ENCODE measurements around the gene SECTM1.

Gene SECTM1

GRCh38 chr17:82281502-82282238, 51.9 kb downstream of the SECTM1 start:
- 88% methylated on average over 12 of the region's 22 CpGs for WGBS (ENCODE audit: insufficient coverage)

GRCh38 chr17:82281076-82281475, 52.5 kb downstream of the SECTM1 start:
- Histone ChIP-seq H3K4me1 (ENCODE audit: control extremely low read depth in 1 of 4, control insufficient read depth in 4 of 4, insufficient read depth in 4 of 4, low read length in 3 of 4) (peaks cover 0 to 18% (median 11%) of the 10 kb centered on the region in 4 experiments), H3K4me3 (ENCODE audit: control insufficient read depth in 1 of 7, extremely low read depth in 1 of 7, insufficient read depth in 4 of 7, low read depth in 2 of 7, low read length in 6 of 7) (no peak overlapping the region), H3K9me3 (ENCODE audit: control extremely low read depth in 1 of 5, control insufficient read depth in 4 of 5, insufficient read depth in 2 of 5, low read depth in 1 of 5, low read length in 4 of 5) (no peaks in the 10 kb centered on the region), H3K27ac (ENCODE audit: insufficient read depth in 1 of 2, low read depth in 1 of 2, low read length in 2 of 2, poor library complexity in 1 of 2, severe bottlenecking in 2 of 2) (no peak overlapping the region), H3K36me3 (ENCODE audit: control insufficient read depth in 4 of 4, insufficient read depth in 4 of 4, low read length in 3 of 4) (no peaks in the 10 kb centered on the region), H3K27me3 (replicated peaks in 2 of 5; ENCODE audit: control insufficient read depth in 4 of 5, insufficient read depth in 5 of 5, low read length in 4 of 5) (no peaks in the 10 kb centered on the region)
- ChIA-PET CTCF (interaction anchor here (1.1 kb wide), 1 partner anchor 11 kb away, joined by 3 read pairs; no protein-coding TSS in a partner anchor), POLR2A (interaction anchor here (1.6 kb wide), 1 partner anchor 11 kb away, joined by 7 read pairs; no protein-coding TSS in a partner anchor)
- no peak for DNase-seq
- WGBS (ENCODE audit: insufficient coverage) = 89% methylated on average over 5 of the region's 7 CpGs

More at GRCh38 chr17:82281502-82282238, 51.9 kb downstream of the SECTM1 start:
- Histone ChIP-seq H3K9me3 (ENCODE audit: control extremely low read depth in 1 of 5, control insufficient read depth in 4 of 5, insufficient read depth in 2 of 5, low read depth in 1 of 5, low read length in 4 of 5) (no peaks in the 10 kb centered on the region), H3K36me3 (ENCODE audit: control insufficient read depth in 4 of 4, insufficient read depth in 4 of 4, low read length in 3 of 4) (no peaks in the 10 kb centered on the region), H3K4me1 (ENCODE audit: control extremely low read depth in 1 of 4, control insufficient read depth in 4 of 4, insufficient read depth in 4 of 4, low read length in 3 of 4) (peaks cover 0 to 18% (median 11%) of the 10 kb centered on the region in 4 experiments), H3K4me3 (ENCODE audit: control insufficient read depth in 1 of 7, extremely low read depth in 1 of 7, insufficient read depth in 4 of 7, low read depth in 2 of 7, low read length in 6 of 7) (no peak overlapping the region), H3K27me3 (replicated peaks in 2 of 5; ENCODE audit: control insufficient read depth in 4 of 5, insufficient read depth in 5 of 5, low read length in 4 of 5) (no peaks in the 10 kb centered on the region), H3K27ac (ENCODE audit: insufficient read depth in 1 of 2, low read depth in 1 of 2, low read length in 2 of 2, poor library complexity in 1 of 2, severe bottlenecking in 2 of 2) (no peak overlapping the region)
- no peak for DNase-seq
- CTCF ChIA-PET = interaction anchor here (0.5 to 2.3 kb wide), 2 partner anchors 11 to 100 kb away, joined by 3 to 10 read pairs; no protein-coding TSS in a partner anchor
- POLR2A ChIA-PET = interaction anchor here (1.6 kb wide), 1 partner anchor 10 kb away, joined by 7 read pairs; no protein-coding TSS in a partner anchor

GRCh38 chr17:82280537-82280936, 53.0 kb downstream of the SECTM1 start:
- POLR2A ChIA-PET = interaction anchor here (1.6 kb wide), 1 partner anchor 11 kb away, joined by 7 read pairs; no protein-coding TSS in a partner anchor
- Histone ChIP-seq H3K27me3 (replicated peaks in 2 of 5; ENCODE audit: control insufficient read depth in 4 of 5, insufficient read depth in 5 of 5, low read length in 4 of 5) (no peaks in the 10 kb centered on the region), H3K4me3 (ENCODE audit: control insufficient read depth in 1 of 7, extremely low read depth in 1 of 7, insufficient read depth in 4 of 7, low read depth in 2 of 7, low read length in 6 of 7) (no peak overlapping the region), H3K9me3 (ENCODE audit: control extremely low read depth in 1 of 5, control insufficient read depth in 4 of 5, insufficient read depth in 2 of 5, low read depth in 1 of 5, low read length in 4 of 5) (no peaks in the 10 kb centered on the region), H3K36me3 (ENCODE audit: control insufficient read depth in 4 of 4, insufficient read depth in 4 of 4, low read length in 3 of 4) (no peaks in the 10 kb centered on the region), H3K27ac (ENCODE audit: insufficient read depth in 1 of 2, low read depth in 1 of 2, low read length in 2 of 2, poor library complexity in 1 of 2, severe bottlenecking in 2 of 2) (no peak overlapping the region), H3K4me1 (ENCODE audit: control extremely low read depth in 1 of 4, control insufficient read depth in 4 of 4, insufficient read depth in 4 of 4, low read length in 3 of 4) (peaks cover 0 to 18% (median 11%) of the 10 kb centered on the region in 4 experiments)
- 97% methylated on average over 7 of the region's 8 CpGs for WGBS (ENCODE audit: insufficient coverage)
- DNase-seq = no peak
- CTCF ChIA-PET = interaction anchor here (1.1 kb wide), 1 partner anchor 11 kb away, joined by 3 read pairs; no protein-coding TSS in a partner anchor

- ChIA-PET POLR2A (no interaction called here), CTCF (no interaction called here)
- DNase-seq = no peak
- Histone ChIP-seq H3K27ac (ENCODE audit: insufficient read depth in 1 of 2, low read depth in 1 of 2, low read length in 2 of 2, poor library complexity in 1 of 2, severe bottlenecking in 2 of 2) (no peak overlapping the region), H3K4me1 (ENCODE audit: control extremely low read depth in 1 of 4, control insufficient read depth in 4 of 4, insufficient read depth in 4 of 4, low read length in 3 of 4) (peaks cover 0 to 20% (median 14%) of the 10 kb centered on the region in 4 experiments), H3K36me3 (ENCODE audit: control insufficient read depth in 4 of 4, insufficient read depth in 4 of 4, low read length in 3 of 4) (no peaks in the 10 kb centered on the region), H3K9me3 (ENCODE audit: control extremely low read depth in 1 of 5, control insufficient read depth in 4 of 5, insufficient read depth in 2 of 5, low read depth in 1 of 5, low read length in 4 of 5) (no peaks in the 10 kb centered on the region), H3K27me3 (replicated peaks in 2 of 5; ENCODE audit: control insufficient read depth in 4 of 5, insufficient read depth in 5 of 5, low read length in 4 of 5) (no peaks in the 10 kb centered on the region), H3K4me3 (ENCODE audit: control insufficient read depth in 1 of 7, extremely low read depth in 1 of 7, insufficient read depth in 4 of 7, low read depth in 2 of 7, low read length in 6 of 7) (no peak overlapping the region)
- 94% methylated on average over 14 of the region's 16 CpGs for WGBS (ENCODE audit: insufficient coverage)
Measured at GRCh38 chr17:82278786-82279391, 54.7 kb downstream of the SECTM1 start.

- Histone ChIP-seq H3K4me1 (ENCODE audit: control extremely low read depth in 1 of 4, control insufficient read depth in 4 of 4, insufficient read depth in 4 of 4, low read length in 3 of 4) (peaks cover 0 to 22% (median 15%) of the 10 kb centered on the region in 4 experiments), H3K36me3 (ENCODE audit: control insufficient read depth in 4 of 4, insufficient read depth in 4 of 4, low read length in 3 of 4) (no peaks in the 10 kb centered on the region), H3K9me3 (ENCODE audit: control extremely low read depth in 1 of 5, control insufficient read depth in 4 of 5, insufficient read depth in 2 of 5, low read depth in 1 of 5, low read length in 4 of 5) (no peaks in the 10 kb centered on the region), H3K27ac (ENCODE audit: insufficient read depth in 1 of 2, low read depth in 1 of 2, low read length in 2 of 2, poor library complexity in 1 of 2, severe bottlenecking in 2 of 2) (no peak overlapping the region), H3K27me3 (replicated peaks in 2 of 5; ENCODE audit: control insufficient read depth in 4 of 5, insufficient read depth in 5 of 5, low read length in 4 of 5) (no peaks in the 10 kb centered on the region), H3K4me3 (ENCODE audit: control insufficient read depth in 1 of 7, extremely low read depth in 1 of 7, insufficient read depth in 4 of 7, low read depth in 2 of 7, low read length in 6 of 7) (no peak overlapping the region)
- 98% methylated on average over 9 of the region's 9 CpGs for WGBS (ENCODE audit: insufficient coverage)
- CTCF ChIA-PET = no interaction called here
- no peak for DNase-seq
- POLR2A ChIA-PET = no interaction called here
Measured at GRCh38 chr17:82278308-82278707, 55.3 kb downstream of the SECTM1 start.

GRCh38 chr17:82277851-82278250, 55.7 kb downstream of the SECTM1 start:
- POLR2A ChIA-PET = no interaction called here
- DNase-seq = no peak
- no peaks in the 10 kb centered on the region for H3K9me3 ChIP-seq (ENCODE audit: control extremely low read depth in 1 of 5, control insufficient read depth in 4 of 5, insufficient read depth in 2 of 5, low read depth in 1 of 5, low read length in 4 of 5)
- CTCF ChIA-PET = no interaction called here
- no peaks in the 10 kb centered on the region for H3K36me3 ChIP-seq (ENCODE audit: control insufficient read depth in 4 of 4, insufficient read depth in 4 of 4, low read length in 3 of 4)
- no peaks in the 10 kb centered on the region for H3K27me3 ChIP-seq (replicated peaks in 2 of 5; ENCODE audit: control insufficient read depth in 4 of 5, insufficient read depth in 5 of 5, low read length in 4 of 5)
- peaks cover 0 to 18% (median 13%) of the 10 kb centered on the region in 4 experiments for H3K4me1 ChIP-seq (ENCODE audit: control extremely low read depth in 1 of 4, control insufficient read depth in 4 of 4, insufficient read depth in 4 of 4, low read length in 3 of 4)
- no peak overlapping the region for H3K27ac ChIP-seq (ENCODE audit: insufficient read depth in 1 of 2, low read depth in 1 of 2, low read length in 2 of 2, poor library complexity in 1 of 2, severe bottlenecking in 2 of 2)
- no peak overlapping the region for H3K4me3 ChIP-seq (ENCODE audit: control insufficient read depth in 1 of 7, extremely low read depth in 1 of 7, insufficient read depth in 4 of 7, low read depth in 2 of 7, low read length in 6 of 7)
- over 99% methylated on average over 12 of the region's 12 CpGs for WGBS (ENCODE audit: insufficient coverage)

GRCh38 chr17:82276938-82277337, 56.6 kb downstream of the SECTM1 start:
- no peaks in the 10 kb centered on the region for H3K27me3 ChIP-seq (replicated peaks in 2 of 5; ENCODE audit: control insufficient read depth in 4 of 5, insufficient read depth in 5 of 5, low read length in 4 of 5)
- no peak overlapping the region for H3K4me3 ChIP-seq (ENCODE audit: control insufficient read depth in 1 of 7, extremely low read depth in 1 of 7, insufficient read depth in 4 of 7, low read depth in 2 of 7, low read length in 6 of 7)
- POLR2A ChIA-PET = no interaction called here
- DNase-seq = no peak
- 96% methylated on average over 4 of the region's 5 CpGs for WGBS (ENCODE audit: insufficient coverage)
- H3K4me1 ChIP-seq (ENCODE audit: control extremely low read depth in 1 of 4, control insufficient read depth in 4 of 4, insufficient read depth in 4 of 4, low read length in 3 of 4) = peaks cover 4 to 23% (median 17%) of the 10 kb centered on the region in 4 experiments
- H3K36me3 ChIP-seq (ENCODE audit: control insufficient read depth in 4 of 4, insufficient read depth in 4 of 4, low read length in 3 of 4) = peaks cover 0 to under 1% (median under 1%) of the 10 kb centered on the region in 4 experiments
- no peaks in the 10 kb centered on the region for H3K9me3 ChIP-seq (ENCODE audit: control extremely low read depth in 1 of 5, control insufficient read depth in 4 of 5, insufficient read depth in 2 of 5, low read depth in 1 of 5, low read length in 4 of 5)
- CTCF ChIA-PET = interaction anchor here (1.7 to 2.1 kb wide), 2 partner anchors 15 to 21 kb away, joined by 6 to 9 read pairs; no protein-coding TSS in a partner anchor
- H3K27ac ChIP-seq (ENCODE audit: insufficient read depth in 1 of 2, low read depth in 1 of 2, low read length in 2 of 2, poor library complexity in 1 of 2, severe bottlenecking in 2 of 2) = no peak overlapping the region
